ENCODE measurements around the gene AP5M1. TPM values are rescaled to one million over a fixed set of nuclear protein-coding genes. Genes with fewer than 3 reads are reported as not detected.

Gene AP5M1
- total and polyA plus RNA-seq, 2 donors, result 13.2 to 36.3 TPM

- 96% methylated on average over 4 of the region's 4 CpGs for WGBS
- H3K9me3 ChIP-seq (ENCODE audit: control insufficient read depth in 2 of 2, insufficient read depth in 1 of 2, low read length in 1 of 2), result no peaks in the 10 kb centered on the region
- peaks cover 0 to 3% of the 10 kb centered on the region in 2 donors for H3K36me3 ChIP-seq (ENCODE audit: control insufficient read depth in 2 of 2, insufficient read depth in 2 of 2, low read length in 1 of 2)
These were observed 29.1 kb downstream of the AP5M1 start for GRCh38 chr14:57297852-57298251.

GRCh38 chr14:57299511-57299910 is 30.7 kb downstream of the AP5M1 start:
- no peaks in the 10 kb centered on the region for H3K9me3 ChIP-seq (ENCODE audit: control insufficient read depth in 2 of 2, insufficient read depth in 1 of 2, low read length in 1 of 2)
- 91% methylated on average over 3 of the region's 3 CpGs for WGBS
- H3K27me3 ChIP-seq (ENCODE audit: control insufficient read depth in 2 of 2, insufficient read depth in 1 of 2, low read length in 1 of 2), result no peaks in the 10 kb centered on the region
- H3K27ac ChIP-seq (ENCODE audit: low read depth in 1 of 2, low read length in 1 of 2), result no peak overlapping the region
- peaks cover 0 to 3% of the 10 kb centered on the region in 2 donors for H3K36me3 ChIP-seq (ENCODE audit: control insufficient read depth in 2 of 2, insufficient read depth in 2 of 2, low read length in 1 of 2)
- no peak overlapping the region for H3K4me3 ChIP-seq (ENCODE audit: low read length in 2 of 2)
- no peak for DNase-seq (ENCODE audit: low read depth in 6 of 9, low spot score in 9 of 9)
- no peaks in the 10 kb centered on the region for H3K4me1 ChIP-seq (ENCODE audit: control insufficient read depth in 2 of 2, insufficient read depth in 2 of 2, low read length in 2 of 2)

More at GRCh38 chr14:57297852-57298251, 29.1 kb downstream of the AP5M1 start:
- no peak for DNase-seq (ENCODE audit: low read depth in 6 of 9, low spot score in 9 of 9)
- no peak overlapping the region for H3K4me3 ChIP-seq (ENCODE audit: low read length in 2 of 2)
- no peaks in the 10 kb centered on the region for H3K27me3 ChIP-seq (ENCODE audit: control insufficient read depth in 2 of 2, insufficient read depth in 1 of 2, low read length in 1 of 2)
- H3K27ac ChIP-seq (ENCODE audit: low read depth in 1 of 2, low read length in 1 of 2), result no peak overlapping the region
- H3K4me1 ChIP-seq (ENCODE audit: control insufficient read depth in 2 of 2, insufficient read depth in 2 of 2, low read length in 2 of 2), result no peaks in the 10 kb centered on the region

GRCh38 chr14:57302883-57303282 is 34.1 kb downstream of the AP5M1 start:
- no peak overlapping the region for H3K4me3 ChIP-seq (ENCODE audit: low read length in 2 of 2)
- 96% methylated on average over 5 of the region's 5 CpGs for WGBS
- DNase-seq (ENCODE audit: low read depth in 6 of 9, low spot score in 9 of 9), result no peak

GRCh38 chr14:57314396-57315089 is 45.8 kb downstream of the AP5M1 start:
- Histone ChIP-seq H3K27me3 (ENCODE audit: control insufficient read depth in 2 of 2, insufficient read depth in 1 of 2, low read length in 1 of 2) (no peaks in the 10 kb centered on the region), H3K4me1 (ENCODE audit: control insufficient read depth in 2 of 2, insufficient read depth in 2 of 2, low read length in 2 of 2) (no peaks in the 10 kb centered on the region), H3K36me3 (ENCODE audit: control insufficient read depth in 2 of 2, insufficient read depth in 2 of 2, low read length in 1 of 2) (no peaks in the 10 kb centered on the region), H3K9me3 (ENCODE audit: control insufficient read depth in 2 of 2, insufficient read depth in 1 of 2, low read length in 1 of 2) (no peaks in the 10 kb centered on the region), H3K4me3 (ENCODE audit: low read length in 2 of 2) (no peak overlapping the region), H3K27ac (ENCODE audit: low read depth in 1 of 2, low read length in 1 of 2) (no peak overlapping the region)
- WGBS, result 42% methylated on average over 7 of the region's 7 CpGs
- no peak for DNase-seq (ENCODE audit: low read depth in 6 of 9, low spot score in 9 of 9)

More at GRCh38 chr14:57302883-57303282, 34.1 kb downstream of the AP5M1 start:
- Histone ChIP-seq H3K4me1 (ENCODE audit: control insufficient read depth in 2 of 2, insufficient read depth in 2 of 2, low read length in 2 of 2) (no peaks in the 10 kb centered on the region), H3K36me3 (ENCODE audit: control insufficient read depth in 2 of 2, insufficient read depth in 2 of 2, low read length in 1 of 2) (no peaks in the 10 kb centered on the region), H3K27ac (ENCODE audit: low read depth in 1 of 2, low read length in 1 of 2) (no peak overlapping the region), H3K9me3 (ENCODE audit: control insufficient read depth in 2 of 2, insufficient read depth in 1 of 2, low read length in 1 of 2) (no peaks in the 10 kb centered on the region), H3K27me3 (ENCODE audit: control insufficient read depth in 2 of 2, insufficient read depth in 1 of 2, low read length in 1 of 2) (peaks cover 0 to 2% of the 10 kb centered on the region in 2 donors)

GRCh38 chr14:57317248-57317833 is 48.6 kb downstream of the AP5M1 start:
- WGBS, result 4% methylated on average over 3 of the region's 3 CpGs
- no peak overlapping the region for H3K4me3 ChIP-seq (ENCODE audit: low read length in 2 of 2)
- no peak overlapping the region for H3K27ac ChIP-seq (ENCODE audit: low read depth in 1 of 2, low read length in 1 of 2)
- H3K4me1 ChIP-seq (ENCODE audit: control insufficient read depth in 2 of 2, insufficient read depth in 2 of 2, low read length in 2 of 2), result no peaks in the 10 kb centered on the region
- no peaks in the 10 kb centered on the region for H3K9me3 ChIP-seq (ENCODE audit: control insufficient read depth in 2 of 2, insufficient read depth in 1 of 2, low read length in 1 of 2)
- DNase-seq (ENCODE audit: low read depth in 6 of 9, low spot score in 9 of 9), result peak; percentile 36 to 82 (median 63)
- H3K27me3 ChIP-seq (ENCODE audit: control insufficient read depth in 2 of 2, insufficient read depth in 1 of 2, low read length in 1 of 2), result no peaks in the 10 kb centered on the region
- no peaks in the 10 kb centered on the region for H3K36me3 ChIP-seq (ENCODE audit: control insufficient read depth in 2 of 2, insufficient read depth in 2 of 2, low read length in 1 of 2)

- no peak overlapping the region for H3K27ac ChIP-seq (ENCODE audit: low read depth in 1 of 2, low read length in 1 of 2)
- H3K9me3 ChIP-seq (ENCODE audit: control insufficient read depth in 2 of 2, insufficient read depth in 1 of 2, low read length in 1 of 2), result no peaks in the 10 kb centered on the region
- H3K27me3 ChIP-seq (ENCODE audit: control insufficient read depth in 2 of 2, insufficient read depth in 1 of 2, low read length in 1 of 2), result no peaks in the 10 kb centered on the region
- no peaks in the 10 kb centered on the region for H3K36me3 ChIP-seq (ENCODE audit: control insufficient read depth in 2 of 2, insufficient read depth in 2 of 2, low read length in 1 of 2)
- H3K4me3 ChIP-seq (ENCODE audit: low read length in 2 of 2), result no peak overlapping the region
- H3K4me1 ChIP-seq (ENCODE audit: control insufficient read depth in 2 of 2, insufficient read depth in 2 of 2, low read length in 2 of 2), result no peaks in the 10 kb centered on the region
- DNase-seq (ENCODE audit: low read depth in 6 of 9, low spot score in 9 of 9), result no peak
- 74% methylated on average over 2 of the region's 2 CpGs for WGBS
These were observed 50.9 kb downstream of the AP5M1 start for GRCh38 chr14:57319636-57320192.

GRCh38 chr14:57323721-57324120 is 55.0 kb downstream of the AP5M1 start:
- Histone ChIP-seq H3K27ac (ENCODE audit: low read depth in 1 of 2, low read length in 1 of 2) (no peak overlapping the region), H3K4me1 (ENCODE audit: control insufficient read depth in 2 of 2, insufficient read depth in 2 of 2, low read length in 2 of 2) (no peaks in the 10 kb centered on the region), H3K27me3 (ENCODE audit: control insufficient read depth in 2 of 2, insufficient read depth in 1 of 2, low read length in 1 of 2) (no peaks in the 10 kb centered on the region), H3K36me3 (ENCODE audit: control insufficient read depth in 2 of 2, insufficient read depth in 2 of 2, low read length in 1 of 2) (no peaks in the 10 kb centered on the region), H3K9me3 (ENCODE audit: control insufficient read depth in 2 of 2, insufficient read depth in 1 of 2, low read length in 1 of 2) (no peaks in the 10 kb centered on the region), H3K4me3 (ENCODE audit: low read length in 2 of 2) (no peak overlapping the region)
- no peak for DNase-seq (ENCODE audit: low read depth in 6 of 9, low spot score in 9 of 9)
- 98% methylated on average over 3 of the region's 3 CpGs for WGBS

- H3K9me3 ChIP-seq (ENCODE audit: control insufficient read depth in 2 of 2, insufficient read depth in 1 of 2, low read length in 1 of 2), result no peaks in the 10 kb centered on the region
- H3K36me3 ChIP-seq (ENCODE audit: control insufficient read depth in 2 of 2, insufficient read depth in 2 of 2, low read length in 1 of 2), result no peaks in the 10 kb centered on the region
- no peak for DNase-seq (ENCODE audit: low read depth in 6 of 9, low spot score in 9 of 9)
- WGBS, result 87% methylated on average over 7 of the region's 7 CpGs
- H3K27ac ChIP-seq (ENCODE audit: low read depth in 1 of 2, low read length in 1 of 2), result no peak overlapping the region
- no peaks in the 10 kb centered on the region for H3K4me1 ChIP-seq (ENCODE audit: control insufficient read depth in 2 of 2, insufficient read depth in 2 of 2, low read length in 2 of 2)
- H3K4me3 ChIP-seq (ENCODE audit: low read length in 2 of 2), result no peak overlapping the region
- no peaks in the 10 kb centered on the region for H3K27me3 ChIP-seq (ENCODE audit: control insufficient read depth in 2 of 2, insufficient read depth in 1 of 2, low read length in 1 of 2)
These were observed 57.5 kb downstream of the AP5M1 start for GRCh38 chr14:57326253-57326652.

- Histone ChIP-seq H3K27ac (ENCODE audit: low read depth in 1 of 2, low read length in 1 of 2) (no peak overlapping the region), H3K9me3 (ENCODE audit: control insufficient read depth in 2 of 2, insufficient read depth in 1 of 2, low read length in 1 of 2) (no peaks in the 10 kb centered on the region), H3K4me1 (ENCODE audit: control insufficient read depth in 2 of 2, insufficient read depth in 2 of 2, low read length in 2 of 2) (no peaks in the 10 kb centered on the region), H3K27me3 (ENCODE audit: control insufficient read depth in 2 of 2, insufficient read depth in 1 of 2, low read length in 1 of 2) (no peaks in the 10 kb centered on the region), H3K4me3 (ENCODE audit: low read length in 2 of 2) (no peak overlapping the region), H3K36me3 (ENCODE audit: control insufficient read depth in 2 of 2, insufficient read depth in 2 of 2, low read length in 1 of 2) (no peaks in the 10 kb centered on the region)
- DNase-seq (ENCODE audit: low read depth in 6 of 9, low spot score in 9 of 9), result no peak
These were observed 61.1 kb downstream of the AP5M1 start for GRCh38 chr14:57329833-57330232.

All from thymus (tissue), 11 donors.